GM06990 (cell line): ENCODE measurements around the gene IFT25.

Source experiments
- DNase-seq: peaks from one replicate; pipeline ENCODE4 v3.0.0-alpha.2; 2011; ENCODE audit not compliant: insufficient read length; ENCODE audit errors: extremely low read depth
- H3K27me3 ChIP-seq: replicated peaks from 2 replicates; pipeline ENCODE4 v1.6.0; 2011; ENCODE audit warnings: low read length; ENCODE audit not compliant: control insufficient read depth, insufficient read depth
- H3K36me3 ChIP-seq: 2 replicates; pipeline ENCODE4 v1.5.1; 2011; ENCODE audit warnings: low read length; ENCODE audit not compliant: control insufficient read depth, insufficient read depth
- H3K4me3 ChIP-seq: replicated peaks from 2 replicates; pipeline ENCODE4 v1.5.1; 2011; ENCODE audit warnings: low read depth, mild to moderate bottlenecking, control low read depth, low read length
- TF ChIP-seq, protein P1 (sequence below): IDR thresholded peaks from 2 replicates; pipeline ENCODE4 v1.5.1; 2011; ENCODE audit warnings: low read length, control low read depth, mild to moderate bottlenecking, inconsistent platforms; ENCODE audit not compliant: insufficient read depth, poor library complexity, severe bottlenecking

Gene IFT25

DNA sequence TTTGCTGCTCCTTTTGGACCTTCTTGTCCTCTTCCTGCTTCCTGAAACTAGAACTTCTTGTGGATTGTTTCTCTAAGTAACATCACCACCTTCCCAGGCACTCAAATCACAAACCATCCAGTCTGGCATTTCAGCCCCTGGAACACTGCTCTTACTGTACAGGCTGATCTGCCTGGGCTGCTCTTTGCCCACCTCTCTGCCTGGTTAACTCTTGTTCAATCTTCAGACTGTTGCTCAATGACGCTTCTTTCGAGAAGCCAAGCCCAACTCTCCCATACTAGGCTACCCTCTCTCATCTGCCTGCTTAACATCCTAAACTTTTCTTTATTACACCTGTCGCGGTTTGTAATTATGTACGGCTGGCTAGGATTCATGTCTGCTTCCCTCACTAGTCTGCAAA, 50.9 kb downstream of the IFT25 start:
- Histone ChIP-seq H3K36me3 (no peaks in the 10 kb centered on the region), H3K4me3 (no peak overlapping the region), H3K27me3 (no peaks in the 10 kb centered on the region)
- TF ChIP-seq, protein P1, sequence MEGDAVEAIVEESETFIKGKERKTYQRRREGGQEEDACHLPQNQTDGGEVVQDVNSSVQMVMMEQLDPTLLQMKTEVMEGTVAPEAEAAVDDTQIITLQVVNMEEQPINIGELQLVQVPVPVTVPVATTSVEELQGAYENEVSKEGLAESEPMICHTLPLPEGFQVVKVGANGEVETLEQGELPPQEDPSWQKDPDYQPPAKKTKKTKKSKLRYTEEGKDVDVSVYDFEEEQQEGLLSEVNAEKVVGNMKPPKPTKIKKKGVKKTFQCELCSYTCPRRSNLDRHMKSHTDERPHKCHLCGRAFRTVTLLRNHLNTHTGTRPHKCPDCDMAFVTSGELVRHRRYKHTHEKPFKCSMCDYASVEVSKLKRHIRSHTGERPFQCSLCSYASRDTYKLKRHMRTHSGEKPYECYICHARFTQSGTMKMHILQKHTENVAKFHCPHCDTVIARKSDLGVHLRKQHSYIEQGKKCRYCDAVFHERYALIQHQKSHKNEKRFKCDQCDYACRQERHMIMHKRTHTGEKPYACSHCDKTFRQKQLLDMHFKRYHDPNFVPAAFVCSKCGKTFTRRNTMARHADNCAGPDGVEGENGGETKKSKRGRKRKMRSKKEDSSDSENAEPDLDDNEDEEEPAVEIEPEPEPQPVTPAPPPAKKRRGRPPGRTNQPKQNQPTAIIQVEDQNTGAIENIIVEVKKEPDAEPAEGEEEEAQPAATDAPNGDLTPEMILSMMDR = no peak
- no peak for DNase-seq

DNA sequence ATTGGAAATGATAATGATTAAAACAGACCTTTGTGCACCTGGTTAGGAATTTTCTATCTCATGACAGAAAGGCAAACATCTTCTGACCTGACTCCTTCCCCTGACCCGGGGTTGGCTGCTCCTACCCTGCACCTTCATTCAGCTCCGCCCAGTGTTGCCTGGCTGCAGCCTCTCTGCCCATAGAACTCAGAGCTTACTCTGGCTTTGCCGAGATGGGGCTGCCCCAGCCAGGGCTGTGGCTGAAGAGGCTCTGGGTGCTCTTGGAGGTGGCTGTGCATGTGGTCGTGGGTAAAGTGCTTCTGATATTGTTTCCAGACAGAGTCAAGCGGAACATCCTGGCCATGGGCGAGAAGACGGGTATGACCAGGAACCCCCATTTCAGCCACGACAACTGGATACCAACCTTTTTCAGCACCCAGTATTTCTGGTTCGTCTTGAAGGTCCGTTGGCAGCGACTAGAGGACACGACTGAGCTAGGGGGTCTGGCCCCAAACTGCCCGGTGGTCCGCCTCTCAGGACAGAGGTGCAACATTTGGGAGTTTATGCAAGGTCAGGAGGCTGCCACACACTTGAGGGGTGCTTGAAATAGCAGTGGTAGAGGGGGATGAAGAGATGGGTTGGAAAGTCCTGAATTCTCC, 51.4 kb downstream of the IFT25 start, which contains the start of gene DIO1:
DIO1 (plus strand) TSS at position 189 of the 638 bp plus-strand sequence; CDS start at position 213, 24 bp downstream.
- TF ChIP-seq, protein P1 = no peak
- Histone ChIP-seq H3K4me3 (no peak within 1 kb of the TSS), H3K36me3 (no peaks in the 10 kb centered on the region), H3K27me3 (no peaks in the 10 kb centered on the region)
- no peak for DNase-seq

DNA sequence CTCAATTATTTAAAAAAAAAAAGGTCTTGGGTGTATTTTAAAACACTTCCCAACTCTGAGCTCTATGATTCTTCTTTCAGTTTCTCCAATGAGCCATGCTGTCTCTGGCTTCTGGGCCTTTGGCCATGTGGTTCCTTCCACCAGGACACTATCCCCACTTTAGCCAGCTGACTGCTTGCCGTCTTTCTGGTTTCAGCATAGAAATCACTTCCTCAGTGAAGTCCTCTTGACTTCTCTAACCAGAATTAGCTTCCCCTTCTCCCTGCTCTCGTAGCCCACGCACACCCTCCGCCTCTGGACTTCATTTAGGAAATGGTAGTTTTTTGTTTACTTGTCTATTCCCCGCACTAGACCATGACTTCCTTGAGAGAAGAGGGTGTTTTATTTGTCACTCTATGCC, 52.6 kb downstream of the IFT25 start:
- H3K36me3 ChIP-seq = no peaks in the 10 kb centered on the region
- DNase-seq = no peak
- H3K4me3 ChIP-seq = no peak overlapping the region
- TF ChIP-seq, protein P1 = no peak
- H3K27me3 ChIP-seq = no peaks in the 10 kb centered on the region

DNA sequence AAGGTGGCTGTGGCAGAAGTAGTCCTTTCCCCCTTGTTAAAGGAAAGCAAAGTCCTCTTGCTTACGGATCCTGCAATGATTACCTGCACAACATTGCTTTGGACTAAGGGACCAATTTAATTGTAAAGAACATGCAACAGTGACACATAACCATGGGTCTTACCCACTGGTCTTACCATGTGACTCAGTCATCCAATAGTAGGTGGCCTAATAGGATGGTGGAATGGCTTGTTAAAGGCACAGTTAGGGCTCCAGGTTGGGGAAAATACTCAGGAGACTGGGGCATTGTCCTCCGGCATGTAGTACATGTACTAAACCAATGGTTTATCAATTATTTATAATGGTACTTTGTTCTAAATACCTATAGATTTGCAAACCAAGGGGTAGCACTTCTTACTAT, 53.8 kb downstream of the IFT25 start:
- no peaks in the 10 kb centered on the region for H3K27me3 ChIP-seq
- DNase-seq = no peak
- H3K36me3 ChIP-seq = no peaks in the 10 kb centered on the region
- H3K4me3 ChIP-seq = no peak overlapping the region
- TF ChIP-seq, protein P1 = no peak

DNA sequence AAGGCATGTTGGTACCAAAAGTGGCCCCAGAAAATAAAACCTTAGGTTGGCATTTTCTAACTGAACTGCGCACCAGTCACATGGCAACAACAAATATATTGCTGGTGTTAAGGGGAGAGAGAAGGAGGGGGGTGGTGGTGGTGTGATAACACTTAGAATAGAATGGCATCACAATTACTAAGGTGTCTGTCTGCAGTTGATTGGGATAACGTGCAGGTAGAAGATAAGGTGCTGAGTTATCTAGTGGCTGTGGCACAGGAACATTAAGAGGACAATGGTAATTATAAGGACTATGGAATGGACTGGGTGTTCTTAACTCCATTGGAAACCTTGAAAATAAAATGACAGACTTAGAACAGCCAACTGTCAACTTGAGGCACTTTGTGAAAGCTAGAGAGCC, 54.5 kb downstream of the IFT25 start:
- TF ChIP-seq, protein P1 = no peak
- peaks cover 2% of the 10 kb centered on the region for H3K36me3 ChIP-seq
- DNase-seq = no peak
- H3K27me3 ChIP-seq = no peaks in the 10 kb centered on the region
- H3K4me3 ChIP-seq = no peak overlapping the region

DNA sequence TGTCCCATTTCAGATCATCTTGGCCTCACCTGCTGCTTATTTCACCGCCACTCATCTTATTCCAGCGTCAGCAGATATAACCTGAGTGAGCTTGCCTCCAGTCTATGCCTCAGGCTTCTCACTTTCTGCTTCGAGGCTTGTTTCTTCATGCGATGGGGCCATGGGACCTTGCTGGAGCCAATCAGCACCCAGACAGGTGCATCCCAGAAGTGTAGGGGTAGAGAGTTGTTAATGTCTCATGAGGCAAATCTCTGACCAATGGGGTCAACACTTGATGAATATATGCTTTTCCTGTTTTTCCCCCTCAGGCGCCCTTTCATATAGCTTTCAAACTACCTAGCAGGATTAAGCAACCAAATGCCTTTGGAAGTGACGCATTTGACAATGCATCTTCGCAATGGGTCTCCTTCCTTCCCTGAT, 55.0 kb downstream of the IFT25 start:
- Histone ChIP-seq H3K4me3 (peak overlapping the region; percentile 96), H3K36me3 (peaks cover 3% of the 10 kb centered on the region), H3K27me3 (no peaks in the 10 kb centered on the region)
- TF ChIP-seq, protein P1 = no peak
- no peak for DNase-seq
